WI38 (cell line): ENCODE results near the gene WRNIP1.

ENCODE experiments used
- H3K4me3 ChIP-seq: 2 replicates; pipeline ENCODE4 v1.5.1; 2011; ENCODE audit warnings: low read depth, mild to moderate bottlenecking, control low read depth, low read length
- CTCF ChIP-seq: IDR thresholded peaks from 2 replicates; pipeline ENCODE4 v1.5.1; 2012; ENCODE audit warnings: low read depth, mild to moderate bottlenecking, control low read depth, low read length

The WRNIP1 gene

GRCh38 chr6:2830183-2830582 lies 65.0 kb downstream of the WRNIP1 start:
- no peak for TF ChIP-seq CTCF
- H3K4me3 ChIP-seq: no peak overlapping the region

- H3K4me3 ChIP-seq: no peak overlapping the region
- no peak for TF ChIP-seq CTCF
These were observed 66.2 kb downstream of the WRNIP1 start for GRCh38 chr6:2831392-2831791.

- TF ChIP-seq CTCF: no peak
- H3K4me3 ChIP-seq: no peak overlapping the region
These were observed 69.1 kb downstream of the WRNIP1 start for GRCh38 chr6:2834262-2834661.
